IMR-90 (cell line): ENCODE data around the gene ERC2. TPM values are rescaled to one million over a fixed set of nuclear protein-coding genes. Genes with fewer than 3 reads are reported as not detected.

Source experiments
- ATAC-seq: fragments of 200-7000 bp; cut with Tn5 transposase; 2 replicates; pipeline ENCODE4 v1.9.1; 2020; ENCODE audit warnings: low read depth, mild to moderate bottlenecking, moderate library complexity
- BruUV-seq: library from RNA; stranded (reverse); fragments of 400-500 nt; replicated peaks from 2 replicates; lab custom pipeline; 2021; lab: Mats Ljungman, UMichigan
- CTCF ChIA-PET: fragments of 300-600 bp; formaldehyde crosslinking; extraction: SDS; loops from one replicate; lab custom pipeline; 2021; ENCODE audit warnings: antibody characterized with exemption; lab: Yijun Ruan, JAX
- POLR2A ChIA-PET: fragments of 300-600 bp; sonication (Branson Sonifier 250); formaldehyde crosslinking; loops from one replicate; lab custom pipeline; 2022; ENCODE audit warnings: antibody characterized with exemption; ENCODE audit not compliant: unreplicated experiment; lab: Charles Lee
- DNase-seq: peaks from one replicate; pipeline ENCODE4 v3.0.0; 2013
- H2AFZ ChIP-seq: replicated peaks from 2 replicates; pipeline ENCODE3; 2013; ENCODE audit warnings: low read length, mild to moderate bottlenecking; ENCODE audit not compliant: poor library complexity
- H2AK5ac ChIP-seq: 2 replicates; pipeline ENCODE4 v1.6.1; 2013; ENCODE audit warnings: low read depth, low read length, inconsistent platforms
- H2AK9ac ChIP-seq: replicated peaks from 2 replicates; pipeline ENCODE3; 2013; ENCODE audit warnings: mild to moderate bottlenecking, low read depth, low read length, moderate library complexity; ENCODE audit not compliant: poor library complexity
- H2BK120ac ChIP-seq: 2 replicates; pipeline ENCODE4 v1.6.1; 2013; ENCODE audit warnings: low read depth, low read length, inconsistent platforms
- H2BK15ac ChIP-seq: 3 replicates; pipeline ENCODE4 v1.6.1; 2013; ENCODE audit warnings: low read depth, low read length, inconsistent platforms
- H2BK20ac ChIP-seq: 2 replicates; pipeline ENCODE4 v1.6.1; 2013; ENCODE audit warnings: low read depth, mild to moderate bottlenecking, inconsistent platforms, low read length, moderate library complexity
- H2BK5ac ChIP-seq: 2 replicates; pipeline ENCODE4 v1.6.1; 2013; ENCODE audit warnings: mild to moderate bottlenecking, low read depth, low read length, inconsistent platforms; ENCODE audit not compliant: poor library complexity, severe bottlenecking
- H3K14ac ChIP-seq: replicated peaks from 2 replicates; pipeline ENCODE4 v1.6.1; 2013; ENCODE audit warnings: low read depth, low read length, inconsistent platforms
- H3K18ac ChIP-seq: 2 replicates; pipeline ENCODE4 v1.6.1; 2013; ENCODE audit warnings: low read depth, low read length, control low read depth
- H3K23ac ChIP-seq: 2 replicates; pipeline ENCODE4 v1.6.1; 2013; ENCODE audit warnings: low read depth, low read length, inconsistent platforms
- H3K27ac ChIP-seq: 2 replicates; pipeline ENCODE4 v1.5.1; 2013; ENCODE audit warnings: mild to moderate bottlenecking, control low read depth, low read length; ENCODE audit not compliant: insufficient read depth
- H3K27me3 ChIP-seq: 2 replicates; pipeline ENCODE4 v1.6.1; 2013; ENCODE audit warnings: low read length; ENCODE audit not compliant: control insufficient read depth, insufficient read depth
- H3K36me3 ChIP-seq: 2 replicates; pipeline ENCODE4 v1.6.1; 2013; ENCODE audit warnings: low read length, mixed read lengths; ENCODE audit not compliant: control insufficient read depth, insufficient read depth
- H3K4ac ChIP-seq: 2 replicates; pipeline ENCODE4 v1.6.1; 2013; ENCODE audit warnings: low read depth, low read length, inconsistent platforms
- H3K4me1 ChIP-seq: 2 replicates; pipeline ENCODE4 v1.6.1; 2013; ENCODE audit warnings: low read length, mixed read lengths; ENCODE audit not compliant: control insufficient read depth, insufficient read depth
- H3K4me2 ChIP-seq: 2 replicates; pipeline ENCODE4 v1.6.1; 2013; ENCODE audit warnings: low read depth, mild to moderate bottlenecking, control low read depth, low read length, moderate library complexity
- H3K4me3 ChIP-seq: 2 replicates; pipeline ENCODE4 v1.5.1; 2013; ENCODE audit warnings: low read depth, mild to moderate bottlenecking, control low read depth, low read length, moderate library complexity; ENCODE audit not compliant: insufficient read depth
- H3K56ac ChIP-seq: 2 replicates; pipeline ENCODE4 v1.6.1; 2013; ENCODE audit warnings: low read length, inconsistent platforms; ENCODE audit not compliant: insufficient read depth; ENCODE audit errors: extremely low read depth
- H3K79me1 ChIP-seq, 2 experiments: 2 replicates each; pipeline ENCODE4 v1.6.1; 2013; ENCODE audit warnings: low read length in 2 of 2, inconsistent platforms in 1 of 2, low read depth in 1 of 2
- H3K9ac ChIP-seq: 2 replicates; pipeline ENCODE4 v1.6.1; 2013; ENCODE audit warnings: low read depth, low read length, control low read depth
- H3K9me1 ChIP-seq: 2 replicates; pipeline ENCODE4 v1.6.1; 2013; ENCODE audit warnings: low read length, inconsistent platforms; ENCODE audit not compliant: insufficient read depth
- H3K9me3 ChIP-seq: 2 replicates; pipeline ENCODE4 v1.6.1; 2013; ENCODE audit warnings: low read length; ENCODE audit not compliant: control insufficient read depth, insufficient read depth
- H4K20me1 ChIP-seq: 2 replicates; pipeline ENCODE4 v1.6.1; 2013; ENCODE audit warnings: low read length, inconsistent platforms; ENCODE audit not compliant: insufficient read depth
- H4K5ac ChIP-seq: 2 replicates; pipeline ENCODE4 v1.6.1; 2013; ENCODE audit warnings: mild to moderate bottlenecking, low read depth, low read length, control low read depth
- H4K8ac ChIP-seq, 2 experiments: 2 replicates each; pipeline ENCODE4 v1.6.1; 2013; ENCODE audit warnings: low read depth in 2 of 2, low read length in 2 of 2, control low read depth in 1 of 2, inconsistent platforms in 1 of 2
- H4K91ac ChIP-seq: 2 replicates; pipeline ENCODE4 v1.6.1; 2013; ENCODE audit warnings: low read depth, low read length, inconsistent platforms; ENCODE audit not compliant: insufficient read depth
- BHLHE40 ChIP-seq: fragments of 150-350 bp; IDR thresholded peaks from 2 replicates; pipeline ENCODE4 v1.6.1; 2016; ENCODE audit warnings: mild to moderate bottlenecking, low read depth, low read length
- CEBPB ChIP-seq: IDR thresholded peaks from 2 replicates; pipeline ENCODE4 v1.6.1; 2012; ENCODE audit warnings: low read depth, low read length, improper control_type of control experiment
- CHD1 ChIP-seq: IDR thresholded peaks from 2 replicates; pipeline ENCODE4 v1.6.1; 2012; ENCODE audit warnings: low read depth, low read length, improper control_type of control experiment
- FOS ChIP-seq: fragments of 150-350 bp; IDR thresholded peaks from 2 replicates; pipeline ENCODE4 v1.6.1; 2016; ENCODE audit warnings: low read depth, low read length
- MAFK ChIP-seq: IDR thresholded peaks from 2 replicates; pipeline ENCODE4 v1.6.1; 2012; ENCODE audit warnings: low read depth, low read length, improper control_type of control experiment
- MAZ ChIP-seq: IDR thresholded peaks from 2 replicates; pipeline ENCODE4 v1.6.1; 2012; ENCODE audit warnings: low read depth, mild to moderate bottlenecking, low read length, improper control_type of control experiment, moderate library complexity, borderline replicate concordance
- MXI1 ChIP-seq: IDR thresholded peaks from 2 replicates; pipeline ENCODE4 v1.6.1; 2012; ENCODE audit warnings: low read depth, mild to moderate bottlenecking, low read length, moderate library complexity, borderline replicate concordance
- NFE2L2 ChIP-seq: fragments of 150-350 bp; IDR thresholded peaks from 2 replicates; pipeline ENCODE4 v1.6.1; 2016; ENCODE audit warnings: low read depth, mild to moderate bottlenecking, low read length
- POLR2A ChIP-seq: IDR thresholded peaks from 2 replicates; pipeline ENCODE4 v1.6.1; 2012; ENCODE audit warnings: mild to moderate bottlenecking, low read depth, low read length
- RAD21 ChIP-seq: IDR thresholded peaks from 2 replicates; pipeline ENCODE4 v1.6.1; 2012; ENCODE audit warnings: low read length, improper control_type of control experiment
- RFX5 ChIP-seq: IDR thresholded peaks from 2 replicates; pipeline ENCODE4 v1.8.0; 2012; ENCODE audit warnings: low read depth, mild to moderate bottlenecking, low read length, moderate library complexity
- SMC3 ChIP-seq: fragments of 150-350 bp; IDR thresholded peaks from 2 replicates; pipeline ENCODE4 v1.6.1; 2016; ENCODE audit warnings: low read depth, mild to moderate bottlenecking, antibody characterized with exemption, low read length, moderate library complexity
- WGBS, 2 experiments: methylation state at CpG; one replicate each; pipeline versions ENCODE4 v1.1.5 to v1.1.7; 2013; ENCODE audit warnings: missing lambda C conversion rate in 2 of 2; ENCODE audit not compliant: insufficient read length in 1 of 2; ENCODE audit errors: extremely low coverage in 2 of 2; 5-methylcytosine and 5-hydroxymethylcytosine counted together
- dilution Hi-C: fragments of 300-500 bp; cut with HindIII; formaldehyde crosslinking; loops from one replicate; pipeline ENCODE4 v1.14.3; 2018; ENCODE audit warnings: low sequenced_read_pairs; ENCODE audit not compliant: unreplicated experiment
- in situ Hi-C: fragments of 300-500 bp; cut with MboI; formaldehyde crosslinking; loops from 3 replicates; pipeline ENCODE4 v1.14.3; 2019; ENCODE audit warnings: low sequenced_read_pairs, inconsistent platforms, mixed read lengths
- intact Hi-C: fragments of 100-400 bp; cut with micrococcal nuclease; formaldehyde crosslinking; loops from 2 replicates; pipeline ENCODE4 v1.10.0; 2022
- polyA plus RNA-seq, 3 experiments: library from polyadenylated mRNA; depleted of rRNA; stranded (reverse); fragments of >200 nt; gene quantifications; 2 replicates each; pipeline ENCODE4 v1.2.3, GENCODE V29; 2012; ENCODE audit warnings: low replicate concordance in 1 of 3
- total RNA-seq: library from RNA; depleted of rRNA; stranded (reverse); fragments of >200 nt; gene quantifications from 2 replicates; pipeline ENCODE4 v1.2.3, GENCODE V29; 2012
- TF ChIP-seq, protein P1 (sequence below): conservative IDR thresholded peaks from 2 replicates; pipeline ENCODE4 v1.5.1; 2012; ENCODE audit warnings: mild to moderate bottlenecking, low read depth, low read length, improper control_type of control experiment
- TF ChIP-seq, protein P2 (sequence below): fragments of 150-350 bp; IDR thresholded peaks from 2 replicates; pipeline ENCODE4 v1.6.1; 2016; ENCODE audit warnings: low read depth, mild to moderate bottlenecking, low read length, moderate library complexity, borderline replicate concordance
- TF ChIP-seq, protein P3 (sequence below): fragments of 150-350 bp; IDR thresholded peaks from 2 replicates; pipeline ENCODE4 v1.6.1; 2017; ENCODE audit warnings: mild to moderate bottlenecking, antibody characterized with exemption, low read length, low read depth

ERC2 gene
- total and polyA plus RNA-seq, 2 of the 4 experiments (the other 2 are of a cell fraction) = 0.17 to 0.18 TPM

DNA sequence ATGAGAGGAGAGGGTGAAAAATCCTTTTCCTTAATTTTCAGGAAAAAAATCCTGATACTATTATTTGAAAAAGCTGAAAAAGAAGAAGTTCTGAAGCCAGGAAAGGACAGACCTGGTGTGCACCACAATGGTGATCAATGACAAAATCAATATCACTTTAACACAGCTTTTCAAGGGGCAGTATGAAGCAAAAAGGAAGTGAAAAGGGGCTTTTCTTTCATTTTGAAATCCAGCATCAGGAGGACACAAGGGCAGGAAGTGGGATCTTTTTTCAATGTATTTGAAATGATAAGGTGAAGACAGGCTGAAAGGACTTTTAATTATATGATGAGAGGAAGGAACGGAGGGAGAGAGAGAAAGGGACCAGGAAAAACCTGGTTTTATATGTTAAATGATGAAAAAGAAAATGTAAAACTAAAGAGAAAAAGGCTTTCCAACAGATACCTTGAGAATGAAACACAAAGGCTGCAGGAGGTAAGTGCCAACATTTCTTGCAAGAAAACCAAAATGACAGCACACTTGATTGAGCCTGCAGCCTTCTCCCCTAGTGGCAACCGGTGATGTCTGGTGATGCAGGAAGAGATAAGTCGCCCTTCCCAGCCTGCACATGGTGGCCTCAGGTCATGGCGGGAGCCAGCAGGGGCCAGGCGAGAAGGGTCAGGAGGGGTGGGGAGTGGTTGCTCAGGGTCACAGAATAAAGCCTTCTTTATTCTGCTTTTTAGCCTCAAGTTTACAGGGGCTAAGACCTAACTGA is 744.4 kb downstream of the ERC2 start:
- ChIA-PET POLR2A (no interaction called here), CTCF (no interaction called here)
- Histone ChIP-seq H3K14ac (no peak overlapping the region), H3K27ac (no peak overlapping the region), H2BK5ac (no peak overlapping the region), H3K36me3 (no peaks in the 10 kb centered on the region), H3K27me3 (peaks cover 6% of the 10 kb centered on the region; the same call in 1 of the 2 replicates), H3K18ac (no peak overlapping the region; the same call in 1 of the 2 replicates), H3K4ac (no peak overlapping the region), H2AFZ (no peak overlapping the region), H2BK15ac (no peak overlapping the region), H3K23ac (no peak overlapping the region), H3K9me3 (no peaks in the 10 kb centered on the region), H4K20me1 (no peaks in the 10 kb centered on the region), H3K9ac (no peak overlapping the region), H2AK9ac (no peak overlapping the region), H3K4me1 (peaks cover 6% of the 10 kb centered on the region), H4K5ac (no peak overlapping the region), H3K79me1 (peaks cover 0 to 5% of the 10 kb centered on the region in 2 experiments; a peak in 1 of 4 replicates), H3K9me1 (peaks cover 5% of the 10 kb centered on the region; the same call in 1 of the 2 replicates), H3K56ac (no peak overlapping the region), H4K91ac (no peak overlapping the region), H2BK120ac (no peak overlapping the region), H2AK5ac (no peak overlapping the region), H4K8ac (no peak overlapping the region), H2BK20ac (no peak overlapping the region), H3K4me3 (no peak overlapping the region), H3K4me2 (no peak overlapping the region)
- ATAC-seq (no peak), DNase-seq (no peak)
- 86% methylated on average over 1 of the region's 5 CpGs; no CpG with 5 or more reads in 1 of the 2 experiments for WGBS, 2 experiments
- in situ Hi-C loops (loop anchor here (5.0 to 10.0 kb wide), 5 partner anchors 237 to 1299 kb away; partner anchors contain the start of gene WNT5A), dilution Hi-C loops (no loop called here), intact Hi-C loops (loop anchor here (2.0 to 5.0 kb wide), 5 partner anchors 17 to 681 kb away; no protein-coding TSS in a partner anchor)
- no TSS peak for BruUV-seq
- TF ChIP-seq, protein P1, sequence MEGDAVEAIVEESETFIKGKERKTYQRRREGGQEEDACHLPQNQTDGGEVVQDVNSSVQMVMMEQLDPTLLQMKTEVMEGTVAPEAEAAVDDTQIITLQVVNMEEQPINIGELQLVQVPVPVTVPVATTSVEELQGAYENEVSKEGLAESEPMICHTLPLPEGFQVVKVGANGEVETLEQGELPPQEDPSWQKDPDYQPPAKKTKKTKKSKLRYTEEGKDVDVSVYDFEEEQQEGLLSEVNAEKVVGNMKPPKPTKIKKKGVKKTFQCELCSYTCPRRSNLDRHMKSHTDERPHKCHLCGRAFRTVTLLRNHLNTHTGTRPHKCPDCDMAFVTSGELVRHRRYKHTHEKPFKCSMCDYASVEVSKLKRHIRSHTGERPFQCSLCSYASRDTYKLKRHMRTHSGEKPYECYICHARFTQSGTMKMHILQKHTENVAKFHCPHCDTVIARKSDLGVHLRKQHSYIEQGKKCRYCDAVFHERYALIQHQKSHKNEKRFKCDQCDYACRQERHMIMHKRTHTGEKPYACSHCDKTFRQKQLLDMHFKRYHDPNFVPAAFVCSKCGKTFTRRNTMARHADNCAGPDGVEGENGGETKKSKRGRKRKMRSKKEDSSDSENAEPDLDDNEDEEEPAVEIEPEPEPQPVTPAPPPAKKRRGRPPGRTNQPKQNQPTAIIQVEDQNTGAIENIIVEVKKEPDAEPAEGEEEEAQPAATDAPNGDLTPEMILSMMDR = no peak
- TF ChIP-seq CHD1 = no peak
- no peak for TF ChIP-seq RAD21
- TF ChIP-seq MXI1 = no peak
- TF ChIP-seq, protein P2, sequence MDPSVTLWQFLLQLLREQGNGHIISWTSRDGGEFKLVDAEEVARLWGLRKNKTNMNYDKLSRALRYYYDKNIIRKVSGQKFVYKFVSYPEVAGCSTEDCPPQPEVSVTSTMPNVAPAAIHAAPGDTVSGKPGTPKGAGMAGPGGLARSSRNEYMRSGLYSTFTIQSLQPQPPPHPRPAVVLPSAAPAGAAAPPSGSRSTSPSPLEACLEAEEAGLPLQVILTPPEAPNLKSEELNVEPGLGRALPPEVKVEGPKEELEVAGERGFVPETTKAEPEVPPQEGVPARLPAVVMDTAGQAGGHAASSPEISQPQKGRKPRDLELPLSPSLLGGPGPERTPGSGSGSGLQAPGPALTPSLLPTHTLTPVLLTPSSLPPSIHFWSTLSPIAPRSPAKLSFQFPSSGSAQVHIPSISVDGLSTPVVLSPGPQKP = no peak
- no peak for TF ChIP-seq NFE2L2
- TF ChIP-seq MAZ = no peak
- TF ChIP-seq POLR2A = no peak
- no peak for TF ChIP-seq MAFK
- TF ChIP-seq, protein P3, sequence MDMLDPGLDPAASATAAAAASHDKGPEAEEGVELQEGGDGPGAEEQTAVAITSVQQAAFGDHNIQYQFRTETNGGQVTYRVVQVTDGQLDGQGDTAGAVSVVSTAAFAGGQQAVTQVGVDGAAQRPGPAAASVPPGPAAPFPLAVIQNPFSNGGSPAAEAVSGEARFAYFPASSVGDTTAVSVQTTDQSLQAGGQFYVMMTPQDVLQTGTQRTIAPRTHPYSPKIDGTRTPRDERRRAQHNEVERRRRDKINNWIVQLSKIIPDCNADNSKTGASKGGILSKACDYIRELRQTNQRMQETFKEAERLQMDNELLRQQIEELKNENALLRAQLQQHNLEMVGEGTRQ = no peak
- no peak for TF ChIP-seq CEBPB
- TF ChIP-seq SMC3 = no peak
- no peak for TF ChIP-seq BHLHE40
- TF ChIP-seq FOS = no peak
- TF ChIP-seq RFX5 = no peak
